B cell (primary cell): ENCODE measurements around the gene PLCE1. TPM values are rescaled to one million over a fixed set of nuclear protein-coding genes. Genes with fewer than 3 reads are reported as not detected.

Experiments used
- ATAC-seq: fragments of 200-7000 bp; cut with Tn5 transposase; one replicate; pipeline ENCODE4 v1.10.0; 2021; ENCODE audit warnings: low read depth, mild to moderate bottlenecking, moderate number of reproducible peaks, moderate library complexity
- CTCF ChIA-PET: fragments of 350-600 bp; sonication (Branson Sonifier 250); formaldehyde crosslinking; loops from one replicate; lab custom pipeline; 2021; ENCODE audit warnings: antibody characterized with exemption, inconsistent platforms; lab: Charles Lee
- POLR2A ChIA-PET: fragments of 350-600 bp; sonication (Branson Sonifier 250); formaldehyde crosslinking; loops from one replicate; lab custom pipeline; 2021; ENCODE audit warnings: antibody characterized with exemption; lab: Charles Lee
- DNase-seq: peaks from one replicate; pipeline ENCODE4 v3.0.0; 2013
- H2AFZ ChIP-seq: 2 replicates; pipeline ENCODE4 v1.6.1; 2012; ENCODE audit warnings: mild to moderate bottlenecking, low read depth, low read length; ENCODE audit not compliant: insufficient read depth, poor library complexity, severe bottlenecking
- H3K27ac ChIP-seq, 2 donors: 1 replicate in 1 of 2; 2 replicates in 1 of 2; pipeline ENCODE4 v1.5.1; 2012 to 2013; ENCODE audit warnings: low read length in 2 of 2, mild to moderate bottlenecking in 2 of 2, moderate library complexity in 1 of 2
- H3K27me3 ChIP-seq, 4 experiments: fragments of 200-600 bp in 1 of 4; sonication (generic) in 1 of 4; replicated peaks in 1 of 4; 1 replicate in 2 of 4; 2 replicates in 2 of 4; pipeline versions ENCODE4 v1.6.1 to v1.7.0; 2013 to 2016; ENCODE audit warnings: low read length in 3 of 4, mild to moderate bottlenecking in 2 of 4, mixed read lengths in 1 of 4, moderate library complexity in 1 of 4; ENCODE audit not compliant: insufficient read depth in 4 of 4, control insufficient read depth in 3 of 4; ENCODE audit errors: control extremely low read depth in 1 of 4
- H3K36me3 ChIP-seq, 2 experiments: replicated peaks in 1 of 2; 1 replicate in 1 of 2; 2 replicates in 1 of 2; pipeline versions ENCODE4 v1.6.1 to v1.7.1; 2013; ENCODE audit warnings: low read length in 1 of 2; ENCODE audit not compliant: insufficient read depth in 2 of 2, control insufficient read depth in 1 of 2; ENCODE audit errors: control extremely low read depth in 1 of 2, extremely low read depth in 1 of 2
- H3K4me1 ChIP-seq, 2 donors: fragments of 200-600 bp in 1 of 2; sonication (generic) in 1 of 2; 1 replicate in 1 of 2; 2 replicates in 1 of 2; pipeline versions ENCODE4 v1.5.1 to v1.6.1; 2013 to 2017; ENCODE audit warnings: low read length in 2 of 2; ENCODE audit not compliant: control insufficient read depth in 2 of 2, insufficient read depth in 2 of 2
- H3K4me2 ChIP-seq: replicated peaks from 2 replicates; pipeline ENCODE3; 2012; ENCODE audit warnings: mild to moderate bottlenecking, low read depth, low read length; ENCODE audit not compliant: poor library complexity, severe bottlenecking
- H3K4me3 ChIP-seq, 5 experiments: fragments of 200-600 bp in 1 of 5; sonication (generic) in 1 of 5; 1 replicate in 3 of 5; 2 replicates in 2 of 5; pipeline versions ENCODE4 v1.5.1 to v1.7.0; 2011 to 2016; ENCODE audit warnings: low read length in 4 of 5, mild to moderate bottlenecking in 4 of 5, low read depth in 2 of 5, control low read depth in 1 of 5, moderate library complexity in 1 of 5; ENCODE audit not compliant: insufficient read depth in 1 of 5; ENCODE audit errors: control extremely low read depth in 1 of 5, extremely low read depth in 1 of 5
- H3K79me2 ChIP-seq: fragments of 200-600 bp; sonication (generic); one replicate; pipeline ENCODE4 v1.6.0; 2016; ENCODE audit warnings: low read length; ENCODE audit not compliant: control insufficient read depth, insufficient read depth
- H3K9ac ChIP-seq: fragments of 200-600 bp; sonication (generic); 2 replicates; pipeline ENCODE4 v1.6.1; 2017; ENCODE audit warnings: mild to moderate bottlenecking, low read length, moderate library complexity
- H3K9me3 ChIP-seq, 3 donors: one replicate each; pipeline versions ENCODE4 v1.6.1 to v1.7.1; 2013; ENCODE audit warnings: low read length in 2 of 3; ENCODE audit not compliant: control insufficient read depth in 2 of 3, insufficient read depth in 1 of 3; ENCODE audit errors: control extremely low read depth in 1 of 3
- H4K20me1 ChIP-seq: 2 replicates; pipeline ENCODE4 v1.6.0; 2012; ENCODE audit warnings: mild to moderate bottlenecking, low read length; ENCODE audit not compliant: insufficient read depth, control insufficient read depth, poor library complexity, severe bottlenecking
- H3K27ac Mint-ChIP-seq: one replicate; pipeline ENCODE4 v1.8.0; 2021; ENCODE audit warnings: mixed read lengths
- H3K27me3 Mint-ChIP-seq: one replicate; pipeline ENCODE4 v1.8.0; 2021; ENCODE audit warnings: mixed read lengths
- H3K4me1 Mint-ChIP-seq: one replicate; pipeline ENCODE4 v1.8.0; 2021; ENCODE audit warnings: mixed read lengths
- H3K4me3 Mint-ChIP-seq: one replicate; pipeline ENCODE4 v1.8.0; 2021; ENCODE audit warnings: mixed read lengths
- H3K9me3 Mint-ChIP-seq: one replicate; pipeline ENCODE4 v1.8.0; 2022; ENCODE audit warnings: mixed read lengths; ENCODE audit not compliant: insufficient read depth
- CTCF ChIP-seq: fragments of 200-600 bp; IDR thresholded peaks from one replicate; pipeline ENCODE4 v1.8.0; 2022; ENCODE audit warnings: antibody characterized with exemption, mild to moderate bottlenecking
- EZH2 ChIP-seq: IDR thresholded peaks from 2 replicates; pipeline ENCODE4 v1.6.1; 2012; ENCODE audit warnings: borderline replicate concordance, low read depth, mild to moderate bottlenecking, moderate library complexity, low read length; ENCODE audit not compliant: insufficient read depth, poor library complexity, severe bottlenecking
- WGBS: methylation state at CpG from one replicate; pipeline ENCODE4 v1.1.5; 2013; ENCODE audit warnings: missing lambda C conversion rate; ENCODE audit not compliant: insufficient coverage; 5-methylcytosine and 5-hydroxymethylcytosine counted together
- intact Hi-C: fragments of 100-400 bp; cut with micrococcal nuclease; formaldehyde crosslinking; loops from one replicate; pipeline ENCODE4 v1.10.0; 2022
- polyA plus RNA-seq: library from polyadenylated mRNA; depleted of rRNA; stranded (reverse); fragments of >200 nt; gene quantifications from 2 replicates; pipeline ENCODE4 v1.2.3, GENCODE V29; 2012
- total RNA-seq, 2 donors: library from RNA; stranded (reverse); fragments of 120-200 nt in 1 of 2; gene quantifications; 1 replicate in 1 of 2; 2 replicates in 1 of 2; pipeline versions ENCODE4 v1.2.3 to v1.2.4, GENCODE V29; 2013 to 2022

The PLCE1 gene
- total and polyA plus RNA-seq, 2 donors (not counting 1 experiment from before 2014, with no cell fraction given) = not detected

DNA sequence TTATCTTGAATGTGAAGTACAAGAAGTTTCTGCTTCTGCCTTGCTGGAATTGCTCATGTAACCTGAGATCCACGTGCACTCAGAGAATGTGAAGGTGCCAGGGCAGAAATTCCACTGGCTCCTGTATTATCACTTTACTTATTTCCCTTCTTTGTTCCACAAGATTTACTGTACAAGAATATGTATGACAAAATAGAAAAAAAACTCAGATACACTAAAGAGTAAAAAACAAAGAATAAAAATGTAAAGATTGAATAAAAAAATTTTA, 43.0 kb downstream of the PLCE1 start:
- no peak overlapping the region for H3K4me3 Mint-ChIP-seq
- POLR2A ChIA-PET = no interaction called here

GRCh38 chr10:94037286-94037685, 43.6 kb downstream of the PLCE1 start:
- ATAC-seq (no peak), DNase-seq (no peak)
- Histone ChIP-seq H3K27me3 (peaks cover 0 to 5% (median 0%) of the 10 kb centered on the region in 4 experiments), H3K79me2 (no peaks in the 10 kb centered on the region), H3K9me3 (no peaks in the 10 kb centered on the region), H3K36me3 (no peaks in the 10 kb centered on the region), H3K27ac (no peak overlapping the region), H3K9ac (no peak overlapping the region), H2AFZ (no peak overlapping the region), H3K4me2 (no peak overlapping the region), H3K4me1 (no peaks in the 10 kb centered on the region), H3K4me3 (no peak overlapping the region), H4K20me1 (no peaks in the 10 kb centered on the region)
- H3K27me3 Mint-ChIP-seq = peaks cover 12% of the 10 kb centered on the region
- H3K9me3 Mint-ChIP-seq = no peaks in the 10 kb centered on the region
- CTCF ChIA-PET = no interaction called here
- TF ChIP-seq EZH2 (no peak), CTCF (no peak)
- intact Hi-C loops = no loop called here
- WGBS = 81% methylated on average over 3 of the region's 3 CpGs
- H3K4me3 Mint-ChIP-seq = no peak overlapping the region
- POLR2A ChIA-PET = no interaction called here
- H3K4me1 Mint-ChIP-seq = peaks cover 3% of the 10 kb centered on the region
- no peak overlapping the region for H3K27ac Mint-ChIP-seq

More for the DNA sequence above, 43.0 kb downstream of the PLCE1 start:
- no peaks in the 10 kb centered on the region for H3K36me3 ChIP-seq
- Mint-ChIP-seq H3K4me1 (peaks cover 1% of the 10 kb centered on the region), H3K27ac (no peak overlapping the region), H3K27me3 (peaks cover 15% of the 10 kb centered on the region), H3K9me3 (peaks cover 3% of the 10 kb centered on the region)
- H3K27ac ChIP-seq = no peak overlapping the region
- ATAC-seq = no peak
- no peak overlapping the region for H3K4me2 ChIP-seq
- TF ChIP-seq CTCF = no peak
- no peak for TF ChIP-seq EZH2
- H3K9me3 ChIP-seq = no peaks in the 10 kb centered on the region
- no peaks in the 10 kb centered on the region for H3K79me2 ChIP-seq
- intact Hi-C loops = no loop called here
- WGBS = no CpG with 5 or more reads among the region's 1 CpG
- H3K27me3 ChIP-seq = peaks cover 0 to 5% (median 0%) of the 10 kb centered on the region in 4 experiments
- CTCF ChIA-PET = no interaction called here
- DNase-seq = no peak
- H3K4me1 ChIP-seq = no peaks in the 10 kb centered on the region
- no peak overlapping the region for H3K9ac ChIP-seq
- no peaks in the 10 kb centered on the region for H4K20me1 ChIP-seq
- no peak overlapping the region for H2AFZ ChIP-seq
- H3K4me3 ChIP-seq = no peak overlapping the region
